Loucy (cell line): Measurements from ENCODE around the gene ITGB8.

Experiments
- H2AFZ ChIP-seq: fragments of 200-600 bp; sonication (generic); 2 replicates; pipeline ENCODE4 v1.6.0; 2016; ENCODE audit warnings: antibody characterized with exemption, mild to moderate bottlenecking, low read length, moderate library complexity
- H3F3A ChIP-seq: fragments of 200-600 bp; 2 replicates; pipeline ENCODE4 v1.6.0; 2016; ENCODE audit warnings: antibody characterized with exemption, low read depth, mild to moderate bottlenecking
- H3K27me3 ChIP-seq: fragments of 200-600 bp; sonication (generic); 2 replicates; pipeline ENCODE4 v1.6.1; 2014; ENCODE audit warnings: low read length, mild to moderate bottlenecking; ENCODE audit not compliant: insufficient read depth, poor library complexity, severe bottlenecking
- H3K36me3 ChIP-seq: fragments of 200-600 bp; sonication (generic); 2 replicates; pipeline ENCODE4 v1.6.1; 2016; ENCODE audit warnings: low read length; ENCODE audit not compliant: insufficient read depth
- H3K4me1 ChIP-seq: fragments of 200-600 bp; sonication (generic); 2 replicates; pipeline ENCODE4 v1.5.1; 2014; ENCODE audit warnings: low read length, mild to moderate bottlenecking; ENCODE audit not compliant: insufficient read depth, poor library complexity, severe bottlenecking
- H3K4me2 ChIP-seq: fragments of 200-600 bp; sonication (generic); 2 replicates; pipeline ENCODE4 v1.6.0; 2014; ENCODE audit warnings: antibody characterized with exemption, low read length, low read depth, mild to moderate bottlenecking; ENCODE audit not compliant: poor library complexity, severe bottlenecking
- H3K4me3 ChIP-seq: fragments of 200-600 bp; sonication (generic); 2 replicates; pipeline ENCODE4 v1.5.1; 2014; ENCODE audit warnings: low read length, mild to moderate bottlenecking, mixed read lengths; ENCODE audit not compliant: poor library complexity, severe bottlenecking
- H3K79me2 ChIP-seq: fragments of 200-600 bp; sonication (generic); 2 replicates; pipeline ENCODE4 v1.6.1; 2014; ENCODE audit warnings: low read length; ENCODE audit not compliant: insufficient read depth
- H3K9ac ChIP-seq: fragments of 200-600 bp; sonication (generic); 2 replicates; pipeline ENCODE4 v1.6.0; 2014; ENCODE audit warnings: mild to moderate bottlenecking, low read depth, low read length, moderate library complexity; ENCODE audit not compliant: poor library complexity, severe bottlenecking
- H3K9me2 ChIP-seq: fragments of 200-600 bp; sonication (generic); replicated peaks from 2 replicates; pipeline ENCODE4 v1.6.1; 2016; ENCODE audit warnings: low read depth, low read length, mixed read lengths
- H3K9me3 ChIP-seq: fragments of 200-600 bp; sonication (generic); 2 replicates; pipeline ENCODE4 v1.6.1; 2014; ENCODE audit warnings: mild to moderate bottlenecking, antibody characterized with exemption, low read length, low read depth; ENCODE audit not compliant: insufficient read depth
- H4K20me1 ChIP-seq: fragments of 200-600 bp; sonication (generic); 2 replicates; pipeline ENCODE4 v1.6.0; 2014; ENCODE audit warnings: antibody characterized with exemption, low read length, mild to moderate bottlenecking; ENCODE audit not compliant: insufficient read depth, poor library complexity, severe bottlenecking
- CTCF ChIP-seq: fragments of 200-600 bp; sonication (generic); conservative IDR thresholded peaks from 2 replicates; pipeline ENCODE4 v1.5.1; 2014; ENCODE audit warnings: mild to moderate bottlenecking, antibody characterized with exemption, low read length
- EZH2phosphoT487 ChIP-seq: fragments of 200-600 bp; IDR thresholded peaks from 2 replicates; pipeline ENCODE4 v1.6.1; 2018; ENCODE audit warnings: antibody characterized with exemption, mild to moderate bottlenecking, moderate library complexity, borderline replicate concordance

The ITGB8 gene

DNA sequence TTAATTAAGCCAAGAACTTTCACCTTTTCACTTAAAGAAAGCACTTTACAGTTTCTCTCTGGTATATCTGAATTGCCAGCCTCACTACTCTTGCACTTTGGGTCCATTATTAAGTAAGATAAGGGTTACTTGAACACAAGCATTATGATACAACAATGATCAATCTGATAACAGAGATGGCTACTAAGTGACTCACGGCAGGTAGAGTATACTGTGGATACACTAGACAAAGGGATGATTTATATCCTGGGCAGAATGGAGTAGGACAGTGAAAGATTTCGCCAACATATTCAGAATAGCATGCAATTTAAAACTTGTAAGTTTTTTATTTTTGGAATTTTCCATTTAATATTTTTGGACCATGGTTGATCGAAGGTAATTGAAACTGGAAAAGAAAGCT, 34.3 kb upstream of the ITGB8 start:
- no peak for TF ChIP-seq CTCF
- TF ChIP-seq EZH2phosphoT487, result no peak
- H3K4me2 ChIP-seq, result no peak overlapping the region

GRCh38 chr7:20296901-20297300, 33.8 kb upstream of the ITGB8 start:
- no peaks in the 10 kb centered on the region for H3K27me3 ChIP-seq
- H3K9me3 ChIP-seq, result no peaks in the 10 kb centered on the region
- H3K4me2 ChIP-seq, result no peak overlapping the region
- no peak overlapping the region for H3K9ac ChIP-seq
- no peaks in the 10 kb centered on the region for H3K9me2 ChIP-seq
- H3K79me2 ChIP-seq, result no peaks in the 10 kb centered on the region
- TF ChIP-seq CTCF (no peak), EZH2phosphoT487 (no peak)
- peak overlapping the region; percentile 44; the same call in 1 of the 2 replicates for H2AFZ ChIP-seq
- no peaks in the 10 kb centered on the region for H3F3A ChIP-seq
- peaks cover 16% of the 10 kb centered on the region for H3K4me1 ChIP-seq
- H3K36me3 ChIP-seq, result no peaks in the 10 kb centered on the region
- H4K20me1 ChIP-seq, result no peaks in the 10 kb centered on the region
- H3K4me3 ChIP-seq, result no peak overlapping the region

More for the DNA sequence above, 34.3 kb upstream of the ITGB8 start:
- H3K9ac ChIP-seq, result no peak overlapping the region
- peak overlapping the region; percentile 44; the same call in 1 of the 2 replicates for H2AFZ ChIP-seq
- H3K4me3 ChIP-seq, result no peak overlapping the region
- no peaks in the 10 kb centered on the region for H3K9me2 ChIP-seq
- no peaks in the 10 kb centered on the region for H3K79me2 ChIP-seq
- no peaks in the 10 kb centered on the region for H3K36me3 ChIP-seq
- no peaks in the 10 kb centered on the region for H3F3A ChIP-seq
- peaks cover 12% of the 10 kb centered on the region for H3K4me1 ChIP-seq
- no peaks in the 10 kb centered on the region for H3K9me3 ChIP-seq
- H4K20me1 ChIP-seq, result no peaks in the 10 kb centered on the region
- H3K27me3 ChIP-seq, result no peaks in the 10 kb centered on the region

DNA sequence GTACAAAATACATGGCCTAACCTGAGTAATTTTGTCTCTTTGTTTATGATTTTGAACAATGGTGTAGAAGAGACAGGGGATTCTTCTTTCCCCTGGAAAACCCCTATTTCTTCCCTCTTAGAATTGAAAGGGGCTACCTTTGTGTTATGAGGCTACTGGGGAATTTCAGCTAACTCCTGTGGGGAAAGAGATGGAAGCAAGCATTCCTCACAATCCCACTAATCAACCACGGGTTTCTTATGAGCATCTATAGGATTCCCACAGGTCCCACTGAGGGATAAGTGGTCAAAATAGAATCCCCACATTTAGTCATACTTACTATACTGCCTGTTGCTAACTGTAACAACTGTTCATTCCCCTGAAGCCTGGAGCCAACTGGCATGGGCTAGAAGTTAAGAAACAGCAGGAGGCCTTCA, 32.2 kb upstream of the ITGB8 start:
- peaks cover 20% of the 10 kb centered on the region for H3K4me1 ChIP-seq
- no peaks in the 10 kb centered on the region for H3K36me3 ChIP-seq
- H4K20me1 ChIP-seq, result no peaks in the 10 kb centered on the region
- H3K79me2 ChIP-seq, result no peaks in the 10 kb centered on the region
- TF ChIP-seq EZH2phosphoT487, result no peak
- no peak for TF ChIP-seq CTCF
- no peaks in the 10 kb centered on the region for H3K9me3 ChIP-seq
- H3F3A ChIP-seq, result no peaks in the 10 kb centered on the region
- H3K4me2 ChIP-seq, result no peak overlapping the region
- peak overlapping the region; percentile 44; the same call in 1 of the 2 replicates for H2AFZ ChIP-seq
- H3K4me3 ChIP-seq, result no peak overlapping the region
- no peak overlapping the region for H3K9ac ChIP-seq
- no peaks in the 10 kb centered on the region for H3K27me3 ChIP-seq
- H3K9me2 ChIP-seq, result no peaks in the 10 kb centered on the region
